HG02981 (cell line): Measurements from ENCODE around the gene WDR91.

ENCODE experiments used
- ATAC-seq: cut with Tn5 transposase; IDR thresholded peaks from one replicate; pipeline ENCODE4 v1.9.1; 2021; ENCODE audit warnings: mild to moderate bottlenecking, moderate library complexity; ENCODE audit not compliant: unreplicated experiment

WDR91 gene

DNA sequence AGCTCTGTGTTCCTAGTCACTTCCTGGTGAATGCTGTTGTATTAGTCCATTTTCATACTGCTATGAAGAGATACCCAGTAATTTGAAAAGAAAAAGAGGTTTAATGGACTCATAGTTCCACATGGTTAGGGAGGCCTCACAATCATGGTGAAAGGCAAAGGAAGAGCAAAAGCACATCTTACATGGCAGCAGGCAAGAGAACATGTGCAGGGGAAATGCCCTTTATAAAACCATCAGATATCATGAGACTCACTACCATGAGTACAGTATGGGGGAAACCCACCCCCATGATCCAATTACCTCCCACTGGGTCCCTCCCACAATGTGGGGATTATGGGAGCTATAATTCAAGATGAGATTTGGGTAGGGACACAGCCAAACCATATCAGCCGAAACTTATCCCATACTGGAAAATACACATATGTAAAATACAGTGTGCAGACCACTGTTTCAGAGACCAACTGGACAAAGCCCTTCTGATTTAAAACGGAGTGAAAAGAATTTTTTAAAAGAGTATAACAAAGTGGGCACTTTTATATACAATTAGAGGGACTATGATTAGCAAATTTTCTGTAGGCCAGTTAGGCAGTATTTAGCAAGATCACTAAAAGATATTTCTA lies 48.8 kb downstream of the WDR91 start:
- no peak for ATAC-seq

DNA sequence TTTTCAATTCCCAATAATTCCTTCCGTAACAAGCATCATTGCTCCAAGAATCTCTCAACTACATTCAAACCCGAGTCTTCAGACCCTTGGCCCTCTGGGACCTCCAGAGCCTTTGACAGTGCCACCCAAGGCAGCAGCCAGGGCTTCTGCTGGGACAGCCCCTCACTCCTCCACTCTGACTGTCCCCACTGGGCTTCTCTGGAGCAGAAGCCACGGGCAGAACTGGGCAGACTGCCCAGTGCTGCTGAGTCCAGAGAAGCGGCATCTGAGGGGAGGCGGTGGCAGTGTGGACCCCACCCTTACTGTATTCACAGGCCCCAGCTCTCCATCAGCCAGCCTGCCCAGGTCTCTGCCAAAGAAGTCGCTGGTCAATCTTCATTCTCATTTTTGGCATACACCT lies 49.7 kb downstream of the WDR91 start:
- no peak for ATAC-seq

GRCh38 chr7:135160858-135161653 lies 50.3 kb downstream of the WDR91 start:
- no peak for ATAC-seq

DNA sequence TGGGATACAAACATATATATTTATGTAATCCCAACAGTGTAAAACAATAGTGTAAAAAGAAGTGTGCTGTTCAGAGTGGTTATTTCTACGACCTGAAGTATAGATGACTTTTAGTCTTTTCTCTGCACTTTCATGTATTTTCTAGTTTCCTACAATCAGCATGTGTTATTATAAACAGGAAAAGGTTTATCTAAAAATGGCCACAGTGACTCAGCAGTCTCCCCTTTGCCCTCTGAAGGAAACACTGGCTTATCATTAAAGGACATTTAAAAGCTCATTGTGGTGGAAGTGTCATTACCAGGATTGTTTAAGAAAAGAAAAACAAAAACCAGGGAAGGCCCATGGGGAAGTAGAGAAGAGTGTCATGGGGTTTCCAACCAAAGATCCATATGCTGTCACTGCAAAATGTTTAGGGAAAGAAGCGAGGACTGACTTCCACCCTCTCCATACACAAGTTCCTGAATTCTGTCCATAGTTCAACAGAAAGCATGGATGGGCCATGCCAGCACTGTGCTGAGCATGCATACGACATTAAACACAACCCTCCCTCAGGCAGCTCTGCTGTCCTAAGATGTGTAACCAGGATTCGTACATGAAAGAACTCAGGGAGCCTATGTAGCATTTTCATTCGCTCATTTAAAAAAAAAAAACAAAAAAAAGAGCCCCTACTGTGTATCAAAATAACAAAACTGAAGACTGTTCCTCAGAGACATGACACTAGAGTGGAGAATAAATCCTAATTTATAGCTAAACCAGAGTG lies 51.0 kb downstream of the WDR91 start:
- peak; percentile 57 for ATAC-seq

DNA sequence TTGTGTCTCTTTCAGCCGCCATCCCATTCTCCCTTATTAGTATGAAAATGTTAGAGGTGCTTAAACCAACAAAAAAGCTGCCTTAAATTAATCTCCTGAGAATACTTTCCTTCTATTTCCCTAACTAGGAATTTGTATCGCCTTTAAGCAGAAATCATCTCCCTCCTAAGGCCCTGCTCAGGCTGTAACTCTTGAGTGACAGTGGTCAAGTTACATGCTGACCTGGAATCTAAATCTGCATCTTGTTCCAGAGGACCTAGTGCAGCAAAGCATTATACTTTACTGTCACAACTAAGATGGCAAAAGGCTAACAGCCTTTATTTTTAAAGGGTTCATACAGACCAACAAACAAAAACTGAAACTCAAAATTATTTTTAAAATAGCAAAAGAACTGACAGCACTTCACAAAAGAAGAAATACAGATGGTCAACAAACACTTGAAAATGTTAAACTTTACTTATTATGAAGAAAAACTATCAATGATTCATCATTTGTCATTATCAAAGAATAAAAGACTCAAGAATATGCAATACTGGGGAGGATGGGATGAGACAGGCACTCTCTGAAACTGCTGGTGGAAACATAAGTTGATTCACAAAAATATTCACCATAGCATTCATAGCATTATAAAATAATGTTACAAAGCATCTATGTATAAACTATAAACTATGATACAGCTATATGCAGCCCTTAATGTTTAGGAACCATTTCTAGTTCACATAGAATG lies 51.8 kb downstream of the WDR91 start:
- ATAC-seq, result no peak

- no peak for ATAC-seq
These were observed 52.5 kb downstream of the WDR91 start for GRCh38 chr7:135158874-135159273.

- ATAC-seq, result no peak
These were observed 53.1 kb downstream of the WDR91 start for GRCh38 chr7:135158141-135158655.

DNA sequence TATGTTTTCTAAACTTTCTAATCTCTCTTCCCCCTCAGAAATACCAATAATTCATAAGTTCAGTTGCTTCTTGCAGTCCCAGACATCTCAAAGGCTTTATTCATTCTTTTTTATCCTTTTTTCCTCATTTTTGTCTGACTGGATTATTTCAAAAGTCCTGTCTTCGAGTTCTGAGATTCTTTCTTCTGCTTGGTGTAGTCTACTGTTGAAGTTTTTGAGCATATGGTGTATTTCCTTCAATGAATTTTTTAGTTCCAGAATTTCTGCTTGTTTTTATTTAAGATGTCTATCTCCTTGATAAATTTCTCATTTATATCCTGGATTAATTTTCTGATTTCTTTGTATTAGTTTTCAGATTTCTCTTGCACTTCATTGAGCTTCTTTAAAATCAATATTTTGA lies 55.0 kb downstream of the WDR91 start:
- no peak for ATAC-seq

GRCh38 chr7:135154734-135155133 lies 56.6 kb downstream of the WDR91 start:
- no peak for ATAC-seq

GRCh38 chr7:135152442-135152841 lies 58.9 kb downstream of the WDR91 start:
- no peak for ATAC-seq

DNA sequence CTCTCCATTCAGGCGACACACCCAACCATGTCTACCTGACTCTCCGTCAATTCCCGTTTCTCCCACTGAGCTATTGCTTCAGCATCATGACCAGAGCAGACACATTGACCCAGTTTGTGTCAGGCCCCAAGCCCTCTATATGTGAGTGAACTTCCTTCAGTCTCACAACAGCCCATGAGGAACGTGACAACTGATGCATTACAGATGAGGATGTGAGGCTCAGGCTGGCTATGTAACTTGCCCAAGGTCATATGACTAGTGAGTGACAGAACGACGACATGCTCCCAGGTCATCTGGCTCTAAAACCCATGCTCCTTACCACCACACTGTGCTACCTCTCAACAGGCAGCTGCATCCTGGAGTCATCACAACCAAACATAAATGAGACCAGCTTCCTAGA lies 59.8 kb downstream of the WDR91 start:
- no peak for ATAC-seq

GRCh38 chr7:135151132-135151531 lies 60.2 kb downstream of the WDR91 start:
- ATAC-seq, result no peak

DNA sequence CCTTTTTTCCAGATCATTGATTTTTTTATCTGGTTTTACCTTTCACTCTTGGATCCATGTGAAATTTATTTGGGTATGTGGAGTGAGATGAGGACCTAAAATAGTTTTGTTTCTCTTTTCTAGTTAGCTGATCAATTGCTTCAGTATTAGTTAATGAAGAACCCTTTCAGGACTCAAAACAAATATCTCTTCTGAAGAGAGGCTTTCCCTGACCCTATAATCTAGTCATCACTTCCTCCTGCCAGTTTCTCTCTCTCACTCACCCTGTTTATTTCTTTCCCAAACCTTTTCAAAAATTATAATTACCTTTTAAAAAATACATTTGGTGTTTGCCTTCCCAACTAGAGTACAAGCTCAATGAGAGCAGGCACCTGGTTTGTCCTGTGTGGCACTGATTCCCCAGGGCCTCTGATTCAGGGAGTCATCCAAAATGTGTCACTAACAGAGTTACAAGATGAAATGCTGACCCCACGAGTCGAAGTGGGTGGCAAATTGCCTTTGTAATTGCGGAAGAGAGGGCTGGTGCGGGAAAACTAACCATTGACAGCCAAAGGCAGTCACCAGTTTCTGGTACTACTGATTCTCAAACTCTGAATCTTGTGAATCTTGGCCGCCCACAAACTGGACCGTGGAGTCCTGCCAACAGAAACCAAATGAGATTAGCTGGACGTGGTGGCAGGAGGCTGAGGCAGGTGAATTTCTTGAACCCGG lies 61.1 kb downstream of the WDR91 start:
- ATAC-seq, result no peak

DNA sequence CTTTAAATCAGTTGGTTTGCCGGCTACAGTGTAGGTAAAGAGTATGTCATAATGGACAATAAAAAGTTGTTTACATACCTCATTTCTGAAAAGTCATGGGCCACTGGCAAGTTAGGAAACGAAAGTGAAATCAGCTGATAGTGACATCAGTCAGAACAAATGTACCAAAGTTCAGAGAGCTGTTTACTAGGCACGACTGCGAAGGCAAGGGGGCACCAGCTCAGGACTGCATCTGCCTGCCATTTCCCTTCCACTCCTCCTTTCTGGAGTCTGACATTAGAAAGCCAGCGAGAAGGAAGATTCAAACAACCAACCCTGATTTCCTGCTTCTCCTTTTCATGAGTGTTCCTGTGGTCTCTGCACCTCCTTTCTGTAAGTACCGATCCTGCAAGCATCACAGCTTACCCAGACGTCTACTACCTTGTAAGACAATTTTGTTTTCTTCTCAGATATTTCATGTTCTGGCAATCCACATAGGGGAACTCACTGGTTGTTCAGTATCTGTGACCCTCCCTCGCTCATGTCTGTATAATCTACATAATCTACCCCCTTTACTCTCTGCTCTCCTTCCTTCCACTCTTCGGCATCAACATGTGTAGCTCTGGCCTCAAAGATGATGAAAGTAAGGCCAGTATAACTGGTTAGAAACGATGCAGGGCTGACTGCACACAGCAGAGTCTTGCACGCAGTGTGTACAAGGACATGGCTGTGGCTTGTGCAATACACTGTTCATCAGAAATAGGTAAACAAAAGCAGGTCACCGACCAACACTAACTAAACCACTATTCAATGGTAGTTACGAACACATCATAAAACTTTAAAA lies 63.2 kb downstream of the WDR91 start, which contains the start of gene TMEM140:
Gene TMEM140 (plus strand): TSS at position 174 of the 823 bp plus-strand sequence. CDS start 16,370 bp downstream, outside the sequence.
- ATAC-seq, result peak; percentile 67

DNA sequence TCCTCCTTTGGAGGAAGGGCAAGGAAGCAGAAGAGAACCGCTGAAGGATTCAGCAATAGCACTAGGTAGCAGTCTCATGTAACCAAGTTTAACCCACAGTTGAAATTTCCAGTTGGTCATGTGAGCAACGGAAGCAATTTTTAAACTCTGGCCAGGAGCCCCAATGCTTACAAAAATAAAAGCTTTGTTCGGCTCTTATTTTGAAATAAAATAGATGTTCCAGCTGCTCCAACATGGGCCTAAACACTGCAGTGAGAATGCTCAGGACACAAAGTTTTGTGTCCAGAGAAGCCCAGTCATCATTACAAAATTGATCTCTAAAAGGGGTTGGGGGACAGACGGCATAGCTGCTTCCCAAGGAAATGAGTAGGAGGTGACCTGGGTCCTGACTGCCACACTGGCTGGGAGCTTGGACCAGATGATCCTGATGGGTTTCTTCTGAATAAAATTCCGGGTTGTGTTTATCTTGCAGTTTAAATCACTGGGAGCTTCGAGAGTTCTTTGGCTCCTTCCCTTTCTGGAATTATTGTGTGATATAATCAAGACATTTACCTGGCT lies 63.9 kb downstream of the WDR91 start:
- no peak for ATAC-seq

DNA sequence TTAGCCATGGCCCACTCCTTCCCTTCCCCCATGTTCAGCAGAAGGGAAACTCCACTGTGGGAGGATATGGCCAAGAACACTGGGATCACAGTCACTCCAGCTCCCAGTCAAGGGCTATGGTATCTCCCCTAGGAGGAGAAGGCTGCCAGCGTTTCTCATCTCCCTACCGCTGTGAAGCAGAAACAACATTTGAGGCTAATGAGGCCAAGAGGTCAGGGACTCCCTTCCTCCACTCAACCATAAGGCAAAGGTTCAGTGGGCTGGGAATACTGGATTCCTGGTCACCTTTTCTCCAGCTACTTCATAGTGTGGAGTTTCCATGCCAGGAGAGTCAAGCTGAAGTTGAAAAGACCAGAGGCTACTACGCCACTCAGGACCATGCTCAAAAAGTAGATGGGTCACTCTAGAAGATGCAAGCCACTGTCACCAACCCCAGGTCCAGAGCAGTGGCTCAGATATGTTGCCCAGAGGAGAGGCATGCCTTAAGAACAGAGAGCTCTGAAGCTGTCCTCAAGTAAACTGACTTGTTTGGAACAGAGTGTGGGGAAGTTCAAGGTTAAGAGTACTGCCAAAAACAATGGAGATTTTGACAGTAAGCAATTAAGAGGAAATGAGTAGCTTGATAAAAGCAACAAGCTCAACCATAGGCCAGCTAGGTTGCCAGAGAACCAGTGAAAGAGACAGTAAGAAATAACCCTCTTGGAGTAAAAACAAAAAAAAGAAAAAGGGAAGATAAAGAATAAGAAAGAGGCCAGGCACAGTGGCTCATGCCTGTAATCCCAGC lies 67.2 kb downstream of the WDR91 start:
- ATAC-seq, result no peak
